OCI-LY1 (cell line): ENCODE data around the gene MAZ.

Source experiments
- H2AFZ ChIP-seq: fragments of 200-600 bp; sonication (generic), shearing (Covaris generic); 2 replicates; pipeline ENCODE4 v1.6.0; 2014; ENCODE audit warnings: antibody characterized with exemption, mild to moderate bottlenecking, low read length
- H3F3A ChIP-seq: fragments of 200-600 bp; sonication (generic), shearing (Covaris generic); 2 replicates; pipeline ENCODE4 v1.6.0; 2014; ENCODE audit warnings: mild to moderate bottlenecking, antibody characterized with exemption, low read length, moderate library complexity; ENCODE audit not compliant: insufficient read depth
- H3K27ac ChIP-seq: fragments of 200-600 bp; sonication (generic); 2 replicates; pipeline ENCODE4 v1.5.1; 2014; ENCODE audit warnings: low read length, mixed run types, mild to moderate bottlenecking, low read depth; ENCODE audit not compliant: poor library complexity, severe bottlenecking
- H3K27me3 ChIP-seq: fragments of 200-600 bp; sonication (generic); 2 replicates; pipeline ENCODE4 v1.6.0; 2014; ENCODE audit warnings: antibody characterized with exemption, mild to moderate bottlenecking, low read length, moderate library complexity; ENCODE audit not compliant: insufficient read depth
- H3K36me3 ChIP-seq: fragments of 200-600 bp; sonication (generic); 2 replicates; pipeline ENCODE4 v1.6.1; 2014; ENCODE audit warnings: mild to moderate bottlenecking, antibody characterized with exemption, low read length, moderate library complexity, mixed read lengths; ENCODE audit not compliant: insufficient read depth
- H3K4me1 ChIP-seq: fragments of 200-600 bp; sonication (generic); 2 replicates; pipeline ENCODE4 v1.5.1; 2014; ENCODE audit warnings: mild to moderate bottlenecking, low read length, moderate library complexity; ENCODE audit not compliant: insufficient read depth, severe bottlenecking
- H3K4me2 ChIP-seq: fragments of 200-600 bp; sonication (generic), shearing (Covaris generic); 2 replicates; pipeline ENCODE4 v1.6.1; 2014; ENCODE audit warnings: low read length
- H3K4me3 ChIP-seq: fragments of 200-600 bp; sonication (generic); 2 replicates; pipeline ENCODE4 v1.5.1; 2014; ENCODE audit warnings: low read length, low read depth, mild to moderate bottlenecking, mixed read lengths; ENCODE audit not compliant: poor library complexity, severe bottlenecking
- H3K79me2 ChIP-seq: fragments of 200-600 bp; shearing (Covaris generic); 2 replicates; pipeline ENCODE4 v1.6.1; 2016; ENCODE audit warnings: mixed run types, low read length, mixed read lengths; ENCODE audit not compliant: insufficient read depth
- H3K9ac ChIP-seq: fragments of 200-600 bp; sonication (generic), shearing (Covaris generic); 2 replicates; pipeline ENCODE4 v1.6.1; 2014; ENCODE audit warnings: mild to moderate bottlenecking, low read length, mixed read lengths
- H3K9me2 ChIP-seq: fragments of 200-600 bp; sonication (generic), shearing (Covaris generic); 2 replicates; pipeline ENCODE4 v1.6.1; 2014; ENCODE audit warnings: low read depth, mild to moderate bottlenecking, low read length, mixed read lengths
- H3K9me3 ChIP-seq: fragments of 200-600 bp; shearing (Covaris generic); 2 replicates; pipeline ENCODE4 v1.6.1; 2014; ENCODE audit warnings: low read length, mixed read lengths
- H4K20me1 ChIP-seq: fragments of 200-600 bp; sonication (generic), shearing (Covaris generic); 2 replicates; pipeline ENCODE4 v1.6.0; 2016; ENCODE audit warnings: mild to moderate bottlenecking, low read length; ENCODE audit not compliant: insufficient read depth
- CTCF ChIP-seq: fragments of 200-600 bp; sonication (generic), shearing (Covaris generic); IDR thresholded peaks from 2 replicates; pipeline ENCODE4 v1.5.1; 2017; ENCODE audit warnings: mild to moderate bottlenecking, antibody characterized with exemption, low read length, moderate library complexity, mixed read lengths
- EZH2 ChIP-seq: fragments of 200-600 bp; sonication (generic), shearing (Covaris generic); IDR thresholded peaks from 2 replicates; pipeline ENCODE4 v1.8.0; 2017; ENCODE audit warnings: borderline replicate concordance, mixed run types, mild to moderate bottlenecking, antibody characterized with exemption, low read length, moderate library complexity, mixed read lengths

Gene MAZ

GRCh38 chr16:29845656-29846055, 39.3 kb downstream of the MAZ start:
- H4K20me1 ChIP-seq: no peaks in the 10 kb centered on the region
- H3K79me2 ChIP-seq: no peaks in the 10 kb centered on the region
- no peaks in the 10 kb centered on the region for H3K36me3 ChIP-seq
- no peaks in the 10 kb centered on the region for H3K9me2 ChIP-seq
- H3K4me1 ChIP-seq: no peaks in the 10 kb centered on the region
- no peaks in the 10 kb centered on the region for H3F3A ChIP-seq
- no peak overlapping the region for H2AFZ ChIP-seq
- no peak overlapping the region for H3K4me2 ChIP-seq
- H3K9ac ChIP-seq: no peak overlapping the region
- no peak overlapping the region for H3K27ac ChIP-seq
- TF ChIP-seq EZH2 (no peak), CTCF (no peak)
- no peaks in the 10 kb centered on the region for H3K27me3 ChIP-seq
- no peak overlapping the region for H3K4me3 ChIP-seq
- H3K9me3 ChIP-seq: no peaks in the 10 kb centered on the region

- Histone ChIP-seq H3K9me2 (no peaks in the 10 kb centered on the region), H3K36me3 (no peaks in the 10 kb centered on the region), H3K9ac (no peak overlapping the region), H3K27me3 (no peaks in the 10 kb centered on the region), H4K20me1 (no peaks in the 10 kb centered on the region), H3K4me1 (no peaks in the 10 kb centered on the region), H3K4me3 (no peak overlapping the region), H2AFZ (no peak overlapping the region), H3K27ac (no peak overlapping the region), H3K4me2 (no peak overlapping the region), H3K79me2 (no peaks in the 10 kb centered on the region), H3F3A (no peaks in the 10 kb centered on the region), H3K9me3 (no peaks in the 10 kb centered on the region)
- TF ChIP-seq CTCF (peak; percentile 93), EZH2 (no peak)
Measured at GRCh38 chr16:29848420-29849297, 42.3 kb downstream of the MAZ start.

GRCh38 chr16:29849505-29849904, 43.2 kb downstream of the MAZ start:
- no peaks in the 10 kb centered on the region for H3F3A ChIP-seq
- no peak overlapping the region for H3K4me2 ChIP-seq
- TF ChIP-seq CTCF: no peak
- no peaks in the 10 kb centered on the region for H3K36me3 ChIP-seq
- H3K4me3 ChIP-seq: no peak overlapping the region
- H3K9ac ChIP-seq: no peak overlapping the region
- H3K79me2 ChIP-seq: no peaks in the 10 kb centered on the region
- no peaks in the 10 kb centered on the region for H3K9me2 ChIP-seq
- no peak overlapping the region for H2AFZ ChIP-seq
- no peaks in the 10 kb centered on the region for H3K27me3 ChIP-seq
- no peak overlapping the region for H3K27ac ChIP-seq
- no peaks in the 10 kb centered on the region for H3K9me3 ChIP-seq
- H3K4me1 ChIP-seq: no peaks in the 10 kb centered on the region
- no peaks in the 10 kb centered on the region for H4K20me1 ChIP-seq
